ENCODE results near the gene GID8. TPM values are rescaled to one million over a fixed set of nuclear protein-coding genes. Genes with fewer than 3 reads are reported as not detected.

Gene GID8
- total and polyA plus RNA-seq, 2 of the 13 experiments (the other 11 are each of a cell fraction or from before 2014, with no cell fraction given): 39.6 to 59.8 TPM

- Histone ChIP-seq H3K4me1 (ENCODE audit: insufficient read depth, low read length) (peaks cover 44% of the 10 kb centered on the region), H3K9me3 (ENCODE audit: low read length) (no peaks in the 10 kb centered on the region), H3K27ac (ENCODE audit: extremely low read length, insufficient read depth, low read length) (no peak overlapping the region), H3K4me3 (replicated peaks in 1 of 3; ENCODE audit: insufficient read depth in 1 of 3, low read depth in 2 of 3, low read length in 3 of 3) (no peak overlapping the region), H3K36me3 (replicated peaks in 1 of 2; ENCODE audit: control insufficient read depth in 1 of 2, insufficient read depth in 2 of 2, low read length in 2 of 2) (peaks cover 21 to 51% of the 10 kb centered on the region in 2 experiments), H3K9ac (ENCODE audit: insufficient read depth, low read depth, low read length) (no peak overlapping the region), H4K20me1 (ENCODE audit: insufficient read depth, low read length) (no peaks in the 10 kb centered on the region), H2AFZ (ENCODE audit: low read length) (no peak overlapping the region), H3K79me2 (ENCODE audit: insufficient read depth, low read length) (peaks cover 32% of the 10 kb centered on the region), H3K4me2 (ENCODE audit: low read depth, low read length) (no peak overlapping the region), H3K27me3 (ENCODE audit: control insufficient read depth in 1 of 2, insufficient read depth in 2 of 2, low read length in 2 of 2) (no peaks in the 10 kb centered on the region; a peak in 1 of 5 replicates)
- intact Hi-C loops (cut with micrococcal nuclease; ENCODE audit: unreplicated experiment): loop anchor here (5.0 kb wide), 1 partner anchor 48 kb away; no protein-coding TSS in a partner anchor
- POLR2A ChIA-PET: interaction anchor here (1.0 to 8.8 kb wide), 3 partner anchors 9 to 13 kb away, joined by 3 to 205 read pairs (median 3); partner anchors contain the start of gene GID8
- DNase-seq (ENCODE audit: low spot score) (no peak), ATAC-seq (no peak), FAIRE-seq (no peak)
- WGBS (ENCODE audit: low lambda C conversion rate): 94% methylated on average over 12 of the region's 12 CpGs
- BruUV-seq (replicated peaks): no TSS peak
- CTCF ChIA-PET (ENCODE audit: low intra/inter-chr PET ratio, low total read pairs): no interaction called here
- in situ Hi-C loops (cut with HindIII; ENCODE audit: extremely low pct_ligation_motif_present, low pct_unique_long_range_greater_than_20kb): no loop called here
- TF ChIP-seq SUZ12 (IDR thresholded peaks at IDR 0.05; ENCODE audit: low read depth, low read length): no peak
- no peak for TF ChIP-seq ESRRA (CRISPR knock-in tag; IDR thresholded peaks at IDR 0.05; ENCODE audit: low read depth)
- TF ChIP-seq ZNF564 (CRISPR knock-in tag; IDR thresholded peaks at IDR 0.05): no peak
- TF ChIP-seq NFKB2 (CRISPR knock-in tag; IDR thresholded peaks at IDR 0.05; ENCODE audit: borderline replicate concordance): 0 out of 2 replicates have a peak, but pooled peaks have one; percentile 25
- 0 out of 2 replicates have a peak, but pooled peaks have one; percentile 71 for TF ChIP-seq FOXO4 (CRISPR knock-in tag; conservative IDR thresholded peaks at IDR 0.05)
- TF ChIP-seq ZNF589 (CRISPR knock-in tag; conservative IDR thresholded peaks at IDR 0.05): no peak
- TF ChIP-seq GZF1 (CRISPR knock-in tag; IDR thresholded peaks at IDR 0.05): no peak
- no peak for TF ChIP-seq AHR (CRISPR knock-in tag; IDR thresholded peaks at IDR 0.05)
- peak; percentile 65; the same call in 1 of the 2 replicates for TF ChIP-seq ZBTB38 (CRISPR knock-in tag; IDR thresholded peaks at IDR 0.05)
- TF ChIP-seq ZNF333 (CRISPR knock-in tag; IDR thresholded peaks at IDR 0.05; ENCODE audit: borderline replicate concordance): 0 out of 2 replicates have a peak, but pooled peaks have one; percentile 25
- TF ChIP-seq DR1 (CRISPR knock-in tag; IDR thresholded peaks at IDR 0.05): no peak
- no peak for TF ChIP-seq IKZF5 (CRISPR knock-in tag; IDR thresholded peaks at IDR 0.05)
- 0 out of 2 replicates have a peak, but pooled peaks have one; percentile 41 for TF ChIP-seq AKAP8 (CRISPR knock-in tag; IDR thresholded peaks at IDR 0.05)
- TF ChIP-seq KLF6 (CRISPR knock-in tag; IDR thresholded peaks at IDR 0.05): no peak
- TF ChIP-seq THAP11 (CRISPR knock-in tag; IDR thresholded peaks at IDR 0.05): no peak
- no peak for TF ChIP-seq PCBP1 (IDR thresholded peaks at IDR 0.05; ENCODE audit: borderline replicate concordance, low read depth, low read length)
- TF ChIP-seq ZNF232 (CRISPR knock-in tag; IDR thresholded peaks at IDR 0.05; ENCODE audit: borderline replicate concordance): no peak
- no peak for TF ChIP-seq ZNF772 (CRISPR knock-in tag; IDR thresholded peaks at IDR 0.05)
- 0 out of 2 replicates have a peak, but pooled peaks have one; percentile 16 for TF ChIP-seq ZFX (CRISPR knock-in tag; IDR thresholded peaks at IDR 0.05; ENCODE audit: low read depth)
- no peak for TF ChIP-seq ZBTB26 (CRISPR knock-in tag; IDR thresholded peaks at IDR 0.05; ENCODE audit: borderline replicate concordance)
- TF ChIP-seq NR2F1 (CRISPR knock-in tag; IDR thresholded peaks at IDR 0.05): no peak
Observed at GRCh38 chr20:62949962-62950361, 12.0 kb downstream of the GID8 start.
